HG03571 (cell line): ENCODE data around the gene SDK1.
"Not testable (repeated sequence)": the region's sequence is repeated elsewhere in the genome, so short reads cannot be mapped to it uniquely, and the experiment has no call there.

Experiments used
- ATAC-seq: cut with Tn5 transposase; IDR thresholded peaks from one replicate; pipeline ENCODE4 v1.9.1; 2021; ENCODE audit not compliant: unreplicated experiment

SDK1 gene

DNA sequence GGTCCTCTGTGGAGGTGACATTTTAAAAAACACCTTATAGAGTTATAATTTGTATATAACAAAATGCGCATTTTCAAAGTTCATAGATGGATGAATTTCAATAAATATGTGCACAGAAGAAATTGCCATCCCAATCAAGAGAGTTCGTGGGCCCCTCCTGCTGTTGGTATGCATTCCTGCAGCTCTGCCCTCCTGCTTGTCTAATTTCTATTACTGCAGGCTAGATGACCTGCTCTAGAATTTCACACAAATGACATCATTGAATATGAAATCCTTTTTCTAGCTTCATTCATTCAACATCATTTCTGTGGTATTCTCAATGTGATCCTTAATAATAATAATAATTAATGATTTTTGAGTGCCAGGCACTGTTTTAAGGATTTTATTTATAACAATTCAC, 348.2 kb downstream of the SDK1 start:
- ATAC-seq = no peak

GRCh38 chr7:3649678-3650440, 348.8 kb downstream of the SDK1 start:
- ATAC-seq = no peak

DNA sequence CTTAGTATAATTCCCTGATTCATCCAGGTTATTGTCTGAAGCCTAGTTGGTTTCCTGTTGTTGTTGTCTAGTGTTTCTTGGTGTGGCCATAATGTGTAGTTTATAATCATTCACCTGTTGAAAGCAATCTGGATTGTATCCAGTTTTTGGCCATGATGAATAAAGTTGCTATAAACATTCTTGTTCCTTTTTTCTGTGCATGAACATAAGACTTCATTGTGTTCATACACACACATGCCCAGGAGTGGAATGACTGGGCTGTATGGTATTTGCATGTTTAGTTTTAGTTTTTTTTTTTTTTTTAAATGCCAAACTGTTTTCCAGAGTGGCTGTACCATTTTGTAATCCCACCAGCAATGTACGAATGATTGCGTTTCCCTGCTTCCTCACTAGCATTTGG, 349.8 kb downstream of the SDK1 start:
- ATAC-seq = no peak

DNA sequence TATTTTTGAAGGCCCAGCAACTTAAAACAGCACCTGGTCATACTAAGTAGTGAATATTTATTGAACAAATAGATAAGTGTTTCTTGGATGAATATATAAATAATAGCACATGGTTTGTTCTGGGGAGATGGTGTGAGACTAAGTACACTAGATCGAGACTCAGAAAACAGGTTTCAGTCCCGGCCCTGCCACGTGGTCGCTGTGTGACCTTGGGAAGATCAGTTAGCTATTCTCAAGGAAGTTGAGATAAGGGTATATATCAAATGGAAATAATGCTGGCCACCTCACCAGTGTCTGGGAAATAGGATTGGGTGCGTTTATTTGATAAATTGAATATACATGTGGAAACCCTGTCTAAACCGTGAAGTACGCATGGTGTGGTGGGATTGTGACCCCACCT, 354.6 kb downstream of the SDK1 start:
- no peak for ATAC-seq

DNA sequence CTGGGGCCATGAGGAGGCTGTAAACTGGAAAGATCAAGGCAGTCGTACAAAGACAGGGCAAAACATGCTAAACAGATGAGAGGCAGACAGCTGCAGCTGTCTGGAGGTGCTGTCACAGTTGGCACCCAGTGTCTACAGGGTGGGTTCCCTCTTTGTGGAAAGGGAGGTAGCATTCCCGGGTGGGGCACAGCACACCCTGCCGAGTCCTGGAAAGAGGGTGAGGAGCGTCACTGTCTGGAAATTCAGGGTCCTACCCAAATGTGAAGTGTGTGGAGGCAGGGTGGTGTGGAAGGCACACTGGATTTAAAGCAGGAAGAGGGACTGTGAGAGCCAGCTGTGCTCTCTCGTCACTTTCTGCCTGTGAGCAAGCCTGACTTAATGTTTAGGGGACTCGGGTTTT, 356.2 kb downstream of the SDK1 start:
- no peak for ATAC-seq

GRCh38 chr7:3668743-3669142, 367.7 kb downstream of the SDK1 start:
- no peak for ATAC-seq

DNA sequence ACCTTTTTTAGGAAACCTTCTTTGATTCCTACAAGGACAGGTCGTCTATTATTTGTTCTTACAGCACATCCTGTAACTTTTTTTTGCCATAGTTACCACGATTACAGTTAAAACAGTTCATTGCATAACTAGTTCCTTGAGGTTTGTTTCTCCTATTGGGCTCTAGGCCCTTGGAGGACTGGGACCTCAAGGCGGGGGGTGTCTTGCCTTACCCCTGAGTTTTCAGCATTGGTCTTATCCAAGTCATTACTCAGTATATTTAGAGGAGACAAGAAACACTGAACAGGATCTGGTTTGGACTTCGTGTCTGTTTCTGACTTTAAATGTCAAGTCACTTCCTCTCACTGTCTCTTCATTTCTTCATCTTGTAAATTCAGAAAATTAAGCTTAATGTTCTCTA, 369.8 kb downstream of the SDK1 start:
- no peak for ATAC-seq

DNA sequence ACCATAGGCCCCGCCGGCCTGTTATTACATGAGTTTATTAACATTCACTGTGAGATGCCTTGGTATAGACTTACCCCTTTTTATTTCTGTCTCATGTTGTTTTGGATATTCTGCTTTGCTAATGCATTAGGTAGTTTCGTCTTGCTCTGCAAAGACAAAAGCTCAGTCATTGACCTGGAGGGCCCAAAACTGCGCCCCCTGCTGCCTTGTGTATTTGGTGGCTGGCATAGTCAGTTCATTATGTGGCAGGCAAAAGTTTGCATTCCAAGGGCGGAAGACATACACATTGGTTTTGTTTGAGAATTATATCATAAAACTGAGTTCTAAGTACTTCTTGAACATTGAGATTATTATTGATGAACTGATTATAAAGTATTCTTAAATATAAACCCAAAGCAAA, 372.5 kb downstream of the SDK1 start:
- ATAC-seq = no peak

DNA sequence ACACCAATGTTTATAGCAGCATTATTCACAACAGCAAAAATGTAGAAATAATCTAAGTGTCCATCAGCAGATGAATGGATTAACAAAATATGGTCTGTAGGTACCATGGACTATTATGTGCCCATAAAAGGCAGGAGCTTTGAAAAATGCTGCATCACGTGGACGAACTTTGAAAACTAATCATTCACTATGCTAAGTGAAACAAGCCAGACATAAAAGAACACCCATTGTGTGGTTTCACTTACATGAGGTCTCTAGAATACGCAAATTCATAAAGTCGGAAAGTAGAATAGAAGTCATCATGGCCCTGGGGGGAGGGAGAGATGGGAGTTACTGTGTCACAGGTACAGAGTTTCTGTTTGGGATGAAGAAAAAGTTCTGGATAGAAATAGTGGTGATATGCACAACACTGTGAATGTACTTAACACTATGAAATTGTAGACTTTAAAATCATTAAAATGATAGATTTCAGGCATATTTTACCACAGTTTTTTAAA, 377.3 kb downstream of the SDK1 start:
- no peak for ATAC-seq

DNA sequence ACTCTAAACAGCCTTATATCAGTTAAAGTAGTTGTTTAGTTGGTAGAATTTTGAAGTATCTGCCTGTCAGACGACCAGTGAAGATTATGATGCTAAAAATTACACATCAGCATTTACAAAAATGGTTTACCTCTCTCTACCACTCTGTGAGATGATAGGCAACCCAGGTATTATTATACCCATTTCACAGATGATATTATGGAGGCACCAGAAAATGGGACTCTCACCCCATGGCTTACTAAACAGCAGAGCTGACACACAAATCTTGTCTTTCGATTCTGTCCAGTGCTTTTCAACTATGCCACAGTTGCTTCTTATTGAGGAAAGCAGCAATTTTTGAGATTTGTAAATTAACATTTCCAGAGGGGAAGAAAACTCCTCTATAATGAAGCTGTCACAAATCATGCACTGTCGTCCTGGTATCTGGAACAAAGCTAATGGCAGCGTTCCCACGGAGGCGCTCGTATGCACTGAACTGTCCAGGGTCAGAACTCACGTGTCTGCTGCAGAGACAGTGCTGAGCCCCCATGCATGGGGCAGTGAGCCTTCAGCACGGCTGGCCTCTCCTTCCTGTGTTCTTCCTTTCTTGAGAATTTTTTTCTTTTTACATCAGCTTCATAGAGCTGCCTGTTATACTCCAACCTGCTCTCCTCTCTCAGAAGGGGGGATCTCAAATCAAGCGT, 381.1 kb downstream of the SDK1 start:
- no peak for ATAC-seq

DNA sequence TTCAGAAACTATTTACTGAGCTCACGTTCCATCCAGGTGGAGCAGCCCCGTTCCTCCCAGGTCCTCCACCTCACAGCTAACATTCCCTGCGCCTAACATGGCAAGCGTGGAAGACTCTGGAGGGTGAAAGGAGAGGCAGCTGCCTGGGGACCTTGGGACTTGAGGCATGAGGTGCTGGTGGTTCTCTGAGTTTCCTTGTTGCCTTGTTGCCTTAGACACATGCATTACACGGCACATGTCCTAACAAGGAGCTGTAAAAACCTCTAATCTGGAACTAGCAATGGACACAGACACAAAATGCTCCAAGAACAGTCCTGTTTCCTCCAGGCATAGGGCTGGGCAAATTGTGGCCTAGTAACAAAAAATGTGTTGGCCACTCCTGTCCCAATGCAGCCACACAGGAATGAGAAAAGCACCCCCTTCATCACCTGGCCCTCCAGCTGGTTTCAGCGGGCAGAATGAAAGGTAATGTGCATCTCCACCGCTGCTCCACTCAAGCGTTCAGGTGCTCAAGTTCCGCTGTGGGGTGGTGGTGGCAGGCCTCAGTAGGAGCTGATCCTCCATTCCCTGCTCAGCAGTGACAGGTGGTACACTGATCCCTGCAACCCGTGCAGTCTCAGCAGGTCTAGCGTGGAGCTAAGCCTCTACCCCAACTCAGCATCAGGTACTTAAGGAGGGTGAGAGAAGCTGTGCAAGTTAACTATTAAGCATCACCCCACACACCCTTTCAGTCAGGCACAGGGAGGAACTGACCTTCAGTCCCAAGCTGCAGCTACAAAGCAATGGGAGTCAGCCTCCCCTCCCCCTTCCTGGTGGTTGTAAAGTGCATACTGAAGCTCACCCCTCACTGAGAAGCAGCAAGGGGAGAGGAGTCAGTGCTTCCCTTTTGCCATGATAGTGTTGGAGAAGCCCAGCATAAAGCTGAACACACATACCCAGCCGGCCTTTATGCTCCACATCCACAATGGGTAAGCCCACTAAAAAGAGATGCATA, 382.8 kb downstream of the SDK1 start:
- no peak for ATAC-seq

DNA sequence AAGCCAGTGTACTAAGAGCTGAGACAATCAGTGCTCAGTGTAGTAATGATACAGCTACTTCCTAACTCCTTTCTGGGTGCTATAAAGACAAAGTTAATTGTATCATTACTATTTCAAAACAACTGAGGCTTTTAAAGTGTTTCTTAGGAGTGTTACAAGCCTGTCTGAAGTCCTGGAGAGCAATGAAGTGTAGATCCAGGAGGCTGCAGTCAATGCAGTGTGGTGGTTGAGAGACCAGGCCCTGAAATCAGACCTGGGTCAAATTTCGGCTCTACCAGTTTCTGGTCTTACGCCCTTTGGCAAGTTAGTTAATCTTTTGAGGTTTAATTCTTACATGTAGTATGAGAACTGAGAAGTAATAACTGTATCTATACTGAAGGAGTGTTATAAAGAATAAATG, 387.0 kb downstream of the SDK1 start:
- ATAC-seq = no peak

- no peak for ATAC-seq
Observed at GRCh38 chr7:3688842-3689241, 387.8 kb downstream of the SDK1 start.

- no peak for ATAC-seq
Observed at GRCh38 chr7:3691478-3692158, 390.6 kb downstream of the SDK1 start.

DNA sequence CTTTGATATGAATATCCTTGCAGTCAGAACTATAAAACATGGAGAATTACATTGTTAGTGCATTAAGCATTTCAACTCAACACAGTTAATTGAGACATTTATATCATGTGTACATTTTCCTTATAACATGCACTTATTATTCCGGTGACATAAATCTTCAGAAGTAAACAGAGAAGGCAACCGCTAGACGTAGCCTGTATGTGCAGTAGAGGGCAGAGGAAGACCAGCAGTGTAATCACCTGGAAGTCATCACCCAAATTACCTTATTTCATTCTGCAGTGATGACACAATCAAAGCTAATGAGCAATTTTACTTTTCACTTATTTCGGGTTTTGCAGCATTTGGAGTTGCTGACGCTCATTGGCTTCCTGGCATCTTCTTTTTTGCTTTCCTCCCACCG, 394.6 kb downstream of the SDK1 start:
- no peak for ATAC-seq

GRCh38 chr7:3696113-3696512, 395.1 kb downstream of the SDK1 start:
- no peak for ATAC-seq

DNA sequence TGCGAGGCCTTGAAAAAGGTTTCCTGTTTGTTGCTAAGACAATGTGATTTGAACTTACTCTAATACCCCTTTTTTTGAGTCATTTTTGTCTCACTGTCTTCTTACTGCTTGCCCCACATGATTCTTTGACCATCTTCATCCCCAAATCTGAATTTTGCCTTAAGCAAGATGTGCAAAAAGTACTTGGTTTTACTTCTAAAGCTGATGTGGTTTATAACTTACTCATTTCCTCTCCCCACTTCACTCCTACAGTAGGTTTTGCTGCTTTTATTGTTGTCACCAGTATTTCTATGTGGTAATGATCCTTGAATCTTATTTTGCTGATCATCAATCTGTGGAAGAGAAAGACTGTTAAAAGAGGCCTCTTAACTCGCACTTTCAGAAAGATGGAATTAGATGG, 396.4 kb downstream of the SDK1 start:
- no peak for ATAC-seq

DNA sequence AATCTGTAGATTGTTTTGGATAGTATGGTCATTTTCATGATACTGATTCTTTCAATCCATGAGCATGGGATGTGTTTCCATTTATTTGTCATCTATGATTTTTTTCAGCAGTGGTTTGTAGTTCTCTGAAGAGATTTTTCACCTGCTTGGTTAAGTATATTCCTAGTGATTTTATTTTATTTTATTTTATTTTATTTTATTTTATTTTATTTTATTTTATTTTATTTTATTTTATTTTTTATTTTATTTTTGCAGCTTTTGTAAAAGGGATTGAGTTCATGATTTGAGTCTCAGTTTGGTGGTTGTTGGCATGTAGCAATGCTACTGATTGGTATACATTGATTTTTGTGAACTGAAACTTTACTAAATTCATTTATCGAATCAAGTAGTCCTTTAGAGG, 404.2 kb downstream of the SDK1 start:
- ATAC-seq = no peak

DNA sequence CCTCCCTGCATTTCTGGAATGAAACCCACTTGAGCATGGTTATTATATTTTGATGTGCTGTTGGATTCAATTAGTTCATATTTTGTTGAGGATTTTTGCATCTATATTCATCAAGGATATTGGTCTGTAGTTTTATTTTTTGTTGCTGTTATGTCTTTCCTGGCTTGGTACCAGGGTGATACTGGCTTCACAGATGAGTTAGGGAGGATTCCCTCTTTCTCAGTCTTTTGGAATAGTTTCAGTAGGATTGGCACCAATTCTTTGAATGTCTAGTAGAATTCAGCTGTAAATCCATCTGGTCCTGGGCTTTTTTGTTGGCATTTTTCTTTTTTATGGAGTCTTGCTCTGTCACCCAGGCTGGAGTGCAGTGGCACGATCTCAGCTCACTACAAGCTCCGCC, 405.0 kb downstream of the SDK1 start:
- ATAC-seq = not testable (repeated sequence)

DNA sequence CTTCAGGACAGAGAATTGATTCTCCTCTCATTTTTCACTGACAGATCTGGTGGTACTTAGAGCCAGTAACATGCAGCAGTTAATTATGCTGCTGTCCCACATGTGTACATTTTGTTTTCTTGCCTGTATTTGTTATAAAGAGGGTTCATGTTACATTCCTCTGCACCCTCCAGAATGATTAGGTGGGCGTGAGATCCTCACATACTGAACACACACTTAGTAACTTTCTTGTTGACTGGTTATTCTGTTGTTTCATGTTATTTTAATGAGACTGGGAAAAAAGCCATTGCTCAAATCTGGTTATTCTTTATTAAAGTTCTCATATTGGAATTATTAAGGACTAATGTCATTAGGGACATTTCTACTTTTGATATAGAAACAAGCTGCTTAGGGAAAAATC, 409.1 kb downstream of the SDK1 start:
- no peak for ATAC-seq

- no peak for ATAC-seq
Observed at GRCh38 chr7:3710531-3710930, 409.5 kb downstream of the SDK1 start.
